HG03175 (cell line): ENCODE measurements around the gene ASB10.

Experiments
- ATAC-seq: cut with Tn5 transposase; IDR thresholded peaks from one replicate; pipeline ENCODE4 v1.9.1; 2021; ENCODE audit warnings: mild to moderate bottlenecking, moderate library complexity; ENCODE audit not compliant: unreplicated experiment

The ASB10 gene

GRCh38 chr7:151210087-151210854 is 23.2 kb upstream of the ASB10 start, which contains the start of gene H2BK1:
Gene H2BK1, minus strand, starts transcription at chr7:151210488. Its CDS starts 170 bp downstream, at chr7:151210318.
- ATAC-seq = no peak

GRCh38 chr7:151209588-151209987 is 22.5 kb upstream of the ASB10 start:
- no peak for ATAC-seq

- no peak for ATAC-seq
Measured at GRCh38 chr7:151208253-151208862, 21.3 kb upstream of the ASB10 start.

- ATAC-seq = no peak
Measured at GRCh38 chr7:151207804-151208203, 20.8 kb upstream of the ASB10 start.

- ATAC-seq = no peak
Measured at GRCh38 chr7:151207315-151207714, 20.3 kb upstream of the ASB10 start.

GRCh38 chr7:151206914-151207313 is 19.9 kb upstream of the ASB10 start:
- ATAC-seq = no peak

GRCh38 chr7:151205730-151206129 is 18.7 kb upstream of the ASB10 start:
- no peak for ATAC-seq

GRCh38 chr7:151204383-151205032 is 17.5 kb upstream of the ASB10 start:
- ATAC-seq = no peak

GRCh38 chr7:151202836-151203235 is 15.8 kb upstream of the ASB10 start:
- no peak for ATAC-seq

- ATAC-seq = no peak
Measured at GRCh38 chr7:151201751-151202150, 14.7 kb upstream of the ASB10 start.

- no peak for ATAC-seq
Measured at GRCh38 chr7:151201344-151201743, 14.3 kb upstream of the ASB10 start.

- no peak for ATAC-seq
Measured at GRCh38 chr7:151198945-151199848, 12.1 kb upstream of the ASB10 start.

GRCh38 chr7:151197932-151198331 is 10.9 kb upstream of the ASB10 start:
- ATAC-seq = no peak

GRCh38 chr7:151195616-151196450 is 8.8 kb upstream of the ASB10 start:
- no peak for ATAC-seq

- ATAC-seq = no peak
Measured at GRCh38 chr7:151194188-151194587, 7.1 kb upstream of the ASB10 start.

- no peak for ATAC-seq
Measured at GRCh38 chr7:151193203-151193978, 6.3 kb upstream of the ASB10 start.

GRCh38 chr7:151192002-151192539 is 5.0 kb upstream of the ASB10 start:
- ATAC-seq = no peak

GRCh38 chr7:151191544-151191943 is 4.5 kb upstream of the ASB10 start:
- ATAC-seq = no peak

- ATAC-seq = no peak
Measured at GRCh38 chr7:151189038-151189437, 2.0 kb upstream of the ASB10 start.
